ENCODE measurements around the gene RNF123. TPM values are rescaled to one million over a fixed set of nuclear protein-coding genes. Genes with fewer than 3 reads are reported as not detected.

RNF123 gene
- total and polyA plus RNA-seq, 10 of the 15 experiments (the other 5 are each of a cell fraction or from before 2014, with no cell fraction given) = 4.2 to 31.5 (median 17.6) TPM

GRCh38 chr3:49701388-49702077 lies 12.2 kb downstream of the RNF123 start:
- no peak for FAIRE-seq
- Histone ChIP-seq H3K4me2 (ENCODE audit: control insufficient read depth, insufficient read depth) (no peak overlapping the region), H3K4me1 (ENCODE audit: control insufficient read depth, insufficient read depth, low read length) (no peaks in the 10 kb centered on the region), H2AFZ (ENCODE audit: control insufficient read depth, low read depth, low read length) (no peak overlapping the region), H4K20me1 (ENCODE audit: control insufficient read depth, insufficient read depth) (no peaks in the 10 kb centered on the region), H3K27me3 (replicated peaks in 1 of 2; ENCODE audit: control insufficient read depth in 2 of 2, insufficient read depth in 2 of 2, low read length in 1 of 2) (no peaks in the 10 kb centered on the region), H3K27ac (ENCODE audit: control insufficient read depth, insufficient read depth) (no peak overlapping the region), H3K4me3 (no peak overlapping the region), H3K9me3 (replicated peaks; ENCODE audit: control insufficient read depth, insufficient read depth, low read length) (no peaks in the 10 kb centered on the region), H3K79me2 (ENCODE audit: control insufficient read depth, insufficient read depth, low read length) (no peaks in the 10 kb centered on the region), H3K36me3 (ENCODE audit: control insufficient read depth in 2 of 2, insufficient read depth in 2 of 2, low read length in 1 of 2) (peaks cover 0 to 8% of the 10 kb centered on the region in 2 experiments; a peak in 3 of 4 replicates), H3K9ac (ENCODE audit: control insufficient read depth, insufficient read depth, low read length) (no peak overlapping the region)
- no TSS peak for BruUV-seq (replicated peaks)
- 0 out of 2 replicates have a peak, but pooled peaks have one; percentile 21 for TF ChIP-seq POLR2A (IDR thresholded peaks at IDR 0.05; ENCODE audit: low read depth, low read length)
- no peak for TF ChIP-seq HSF1 (IDR thresholded peaks at IDR 0.05; ENCODE audit: low read depth, low read length)
- TF ChIP-seq RAD21 (IDR thresholded peaks at IDR 0.05; ENCODE audit: insufficient read depth, low read depth, low read length) = 0 out of 2 replicates have a peak, but pooled peaks have one; percentile 17
- TF ChIP-seq NR2C1 (IDR thresholded peaks at IDR 0.05) = no peak
- TF ChIP-seq RBBP5 (conservative IDR thresholded peaks at IDR 0.05) = no peak
- TF ChIP-seq CTCF (IDR thresholded peaks at IDR 0.05 in 2 of 3, conservative IDR thresholded peaks at IDR 0.05 in 1 of 3; ENCODE audit: control insufficient read depth in 2 of 3, extremely low read depth in 1 of 3, insufficient read depth in 1 of 3, low read depth in 3 of 3, low read length in 3 of 3) = peak; percentile 11 to 28 (median 21); a peak in 3 of 6 replicates
- no peak for TF ChIP-seq CREM (IDR thresholded peaks at IDR 0.05; ENCODE audit: low read depth)
- no peak for TF ChIP-seq RB1 (IDR thresholded peaks at IDR 0.05; ENCODE audit: borderline replicate concordance)
- no peak for TF ChIP-seq ZNF24 (IDR thresholded peaks at IDR 0.05)
- in situ Hi-C loops (cut with MboI) = no loop called here
- ATAC-seq = no peak
- WGBS (ENCODE audit: insufficient coverage, insufficient replicate concordance, low lambda C conversion rate, missing lambda C conversion rate) = 93% methylated on average over 21 of the region's 21 CpGs
- DNase-seq (ENCODE audit: low read depth, low spot score) = no peak
- ChIA-PET POLR2A (no interaction called here), RAD21 (ENCODE audit: unreplicated experiment) (interaction anchor here (0.6 to 0.8 kb wide), 2 partner anchors 82 to 138 kb away, joined by 3 to 4 read pairs; no protein-coding TSS in a partner anchor), SMC1A (ENCODE audit: uncharacterized antibody, unreplicated experiment) (interaction anchor here (1.0 kb wide), 1 partner anchor 138 kb away, joined by 4 read pairs; no protein-coding TSS in a partner anchor), CTCF (interaction anchor here (0.8 to 4.6 kb wide), 3 partner anchors 30 to 206 kb away, joined by 3 to 19 read pairs (median 4); no protein-coding TSS in a partner anchor)
- intact Hi-C loops (cut with micrococcal nuclease; ENCODE audit: unreplicated experiment) = no loop called here
